GM18870 (cell line): ENCODE data around the gene SCAP.
"Not testable (repeated sequence)": the region's sequence is repeated elsewhere in the genome, so short reads cannot be mapped to it uniquely, and the experiment has no call there.

ENCODE experiments used
- ATAC-seq: cut with Tn5 transposase; IDR thresholded peaks from one replicate; pipeline ENCODE4 v1.9.1; 2021; ENCODE audit warnings: moderate library complexity; ENCODE audit not compliant: unreplicated experiment

Gene SCAP

DNA sequence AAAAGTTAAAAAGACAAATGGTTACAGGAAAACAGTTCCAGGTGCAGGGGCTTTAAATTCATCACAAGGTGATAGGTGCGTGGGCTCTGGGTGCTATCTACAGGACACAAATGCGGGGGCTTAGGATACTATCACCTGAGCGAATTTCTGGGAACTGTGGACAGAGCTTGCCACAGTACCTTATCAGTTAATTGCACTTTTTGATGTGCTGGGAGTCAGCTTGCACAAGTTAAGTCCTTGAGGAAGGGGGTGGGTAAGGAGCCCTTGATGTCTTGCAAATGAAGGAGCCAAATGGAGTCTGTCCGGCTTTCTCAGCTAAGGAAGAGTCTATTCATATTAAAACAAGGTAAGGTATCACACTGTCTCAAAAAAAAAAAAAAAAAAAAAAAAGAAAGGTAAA is 6.0 kb upstream of the SCAP start:
- not testable (repeated sequence) for ATAC-seq

DNA sequence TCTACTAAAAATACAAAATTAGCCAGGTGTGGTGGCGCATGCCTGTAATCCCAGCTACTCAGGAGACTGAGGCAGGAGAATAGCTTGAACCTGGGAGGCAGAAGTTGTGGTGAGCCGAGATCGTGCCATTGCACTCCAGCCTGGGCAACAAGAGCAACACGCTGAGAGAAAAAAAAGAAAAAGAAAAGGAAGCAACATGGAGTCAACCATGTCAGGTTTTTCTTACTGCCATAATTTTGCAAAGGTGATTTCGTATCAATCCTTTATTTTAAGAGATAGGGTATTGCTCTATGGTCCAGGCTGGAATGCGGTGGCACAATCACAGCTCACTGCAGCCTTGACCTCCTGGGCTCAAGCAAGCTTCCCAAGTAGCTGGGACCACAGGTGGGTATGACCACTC is 4.5 kb upstream of the SCAP start:
- ATAC-seq: not testable (repeated sequence)

DNA sequence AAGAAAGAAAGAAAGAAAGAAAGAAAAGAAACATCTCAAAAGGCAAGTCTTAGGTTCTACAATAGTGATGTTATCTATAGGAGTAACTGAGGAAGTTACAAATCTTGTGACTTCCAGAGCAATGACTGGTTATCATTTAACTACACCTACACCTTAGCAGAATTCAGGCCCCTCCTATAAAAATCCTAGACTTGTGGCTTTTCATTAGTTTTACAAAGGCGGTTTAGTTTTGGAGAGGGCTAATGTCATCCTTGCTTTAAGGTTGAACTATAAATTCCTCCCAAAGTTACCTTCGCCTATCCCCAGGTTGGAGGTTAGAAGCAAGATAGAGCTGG is 4.1 kb upstream of the SCAP start:
- ATAC-seq: no peak

DNA sequence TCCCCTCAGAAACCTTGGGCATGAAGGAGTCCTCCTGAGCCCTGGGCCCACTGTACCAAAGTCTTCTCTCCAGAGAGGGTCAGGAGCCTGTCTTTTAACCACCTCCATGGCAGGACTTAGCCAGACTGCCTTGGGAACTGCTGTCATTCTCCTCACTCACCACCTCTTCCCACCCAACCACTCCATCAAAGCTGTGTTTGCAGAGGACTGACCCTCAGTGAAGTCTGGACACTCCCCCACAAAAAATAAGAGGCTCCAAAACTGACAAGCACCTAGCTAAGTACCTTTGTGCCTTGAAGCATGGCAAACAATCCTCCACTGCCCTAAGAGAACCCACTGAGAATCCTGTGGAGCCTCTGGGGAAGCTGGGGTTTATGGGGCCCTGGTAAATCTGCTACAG is 2.3 kb upstream of the SCAP start:
- no peak for ATAC-seq

DNA sequence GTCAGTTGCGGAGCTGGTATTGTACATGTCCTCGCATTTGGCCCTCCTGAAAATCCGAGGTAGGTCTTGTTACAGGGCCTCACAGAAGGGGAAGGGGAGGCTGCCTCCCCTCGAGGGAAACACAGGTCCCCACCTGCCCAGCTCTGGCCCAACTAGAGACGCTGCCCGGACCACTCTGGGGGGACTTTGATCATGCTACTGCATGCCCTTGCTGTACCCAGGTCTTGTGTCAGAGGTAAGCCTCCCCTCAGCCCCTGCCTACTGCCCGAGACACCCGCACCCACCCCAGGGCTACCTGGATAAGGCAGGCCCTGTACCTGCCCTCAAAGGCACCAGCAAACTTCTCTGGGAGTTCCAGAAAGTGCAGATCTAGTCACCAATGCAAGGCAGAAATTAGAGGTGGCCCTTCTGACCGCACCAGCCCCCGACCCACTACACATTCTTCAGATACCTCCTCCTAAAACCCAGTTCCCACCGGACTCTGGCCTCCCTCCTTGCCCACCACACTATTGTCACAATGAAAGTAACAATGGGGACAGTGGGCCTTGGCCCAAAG is 981 bp upstream of the SCAP start:
- ATAC-seq: no peak

DNA sequence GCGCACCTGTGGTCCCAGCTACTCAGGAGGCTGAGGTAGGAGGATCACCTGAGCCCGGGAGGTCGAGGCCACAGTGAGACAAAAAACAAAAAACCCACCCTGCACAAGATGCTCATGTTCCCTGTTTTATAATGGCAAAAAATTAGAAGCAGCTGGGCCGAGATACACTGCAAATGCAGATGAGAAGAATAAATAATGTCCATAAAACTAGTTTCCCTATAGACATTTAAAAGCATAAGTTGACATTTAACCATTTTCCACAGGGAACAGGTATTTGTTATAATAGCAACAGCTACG is 537 bp upstream of the SCAP start:
- no peak for ATAC-seq

DNA sequence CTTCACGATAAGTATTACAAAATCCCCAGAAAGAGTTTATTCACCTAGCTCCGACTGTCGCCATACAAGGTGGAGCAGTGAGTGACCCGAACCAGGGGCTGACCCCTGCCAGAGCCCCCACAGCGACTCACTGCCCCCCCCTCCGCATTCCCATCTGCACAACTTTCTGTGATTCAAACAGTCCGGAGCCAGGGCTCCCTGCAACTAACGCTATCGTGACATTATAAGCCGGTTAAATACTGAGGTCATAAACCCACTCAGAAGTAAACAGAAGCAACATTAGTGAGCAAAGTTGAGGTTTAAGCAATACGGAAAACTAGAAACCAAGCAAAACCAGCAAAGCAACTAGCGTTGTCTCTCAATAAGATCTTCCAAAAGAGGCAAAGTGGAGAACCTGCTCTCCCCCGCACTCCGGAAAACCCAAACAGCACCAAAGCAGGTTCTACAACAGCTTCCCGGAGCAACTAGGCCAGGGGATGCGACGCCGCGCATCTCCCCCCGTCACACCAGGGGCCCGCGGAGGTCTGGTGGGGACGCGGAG is 642 bp downstream of the SCAP start:
- peak; percentile 6 for ATAC-seq

DNA sequence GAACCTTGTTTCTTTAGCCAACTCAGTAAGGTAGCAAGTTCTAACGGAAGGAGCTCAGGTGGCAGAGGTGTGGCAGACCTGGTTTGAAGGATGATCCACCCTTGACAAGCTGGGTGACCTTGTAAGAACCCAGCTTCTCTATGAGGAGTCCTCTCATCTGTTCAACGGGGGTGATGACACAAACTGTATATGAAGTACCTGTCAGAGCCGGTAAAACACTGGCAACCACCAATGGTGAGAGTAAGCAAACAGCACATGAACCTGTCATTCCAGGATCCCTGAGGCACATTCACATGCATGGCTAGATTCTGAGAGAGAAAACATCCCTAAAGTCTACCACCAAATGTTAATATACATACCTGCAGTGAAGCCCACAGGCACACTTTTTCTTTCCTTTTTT is 2.4 kb downstream of the SCAP start:
- no peak for ATAC-seq

DNA sequence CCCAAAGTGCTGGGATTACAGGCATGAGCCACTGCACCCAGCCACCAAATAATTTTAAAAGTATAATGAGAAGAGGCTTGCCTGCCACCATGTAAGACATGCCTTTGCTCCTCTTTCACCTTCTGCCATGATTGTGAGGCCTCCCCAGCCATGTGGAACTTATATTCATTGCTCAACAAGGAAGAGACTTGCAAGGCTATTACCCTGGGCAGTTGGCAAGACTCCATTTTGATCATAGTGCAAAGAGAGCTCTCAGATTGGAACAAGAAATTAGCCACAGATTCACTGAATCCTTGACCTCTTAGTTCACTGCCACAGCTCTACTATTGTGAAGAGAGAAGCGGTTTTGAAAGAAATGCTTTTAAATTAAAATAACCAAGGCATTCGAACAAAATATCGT is 6.1 kb downstream of the SCAP start:
- no peak for ATAC-seq

DNA sequence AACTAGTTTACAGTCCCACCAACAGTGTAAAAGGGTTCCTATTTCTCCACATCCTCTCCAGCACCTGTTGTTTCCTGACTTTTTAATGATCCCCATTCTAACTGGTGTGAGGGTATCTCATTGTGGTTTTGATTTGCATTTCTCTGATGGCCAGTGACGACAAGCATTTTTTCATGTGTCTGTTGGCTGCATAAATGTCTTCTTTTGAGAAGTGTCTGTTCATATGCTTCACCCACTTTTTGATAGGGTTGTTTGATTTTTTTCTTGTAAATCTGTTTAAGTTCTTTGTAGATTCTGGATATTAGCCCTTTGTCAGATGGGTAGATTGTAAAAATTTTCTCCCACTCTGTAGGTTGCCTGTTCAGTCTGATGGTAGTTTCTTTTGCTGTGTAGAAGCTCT is 7.4 kb downstream of the SCAP start:
- ATAC-seq: not testable (repeated sequence)

DNA sequence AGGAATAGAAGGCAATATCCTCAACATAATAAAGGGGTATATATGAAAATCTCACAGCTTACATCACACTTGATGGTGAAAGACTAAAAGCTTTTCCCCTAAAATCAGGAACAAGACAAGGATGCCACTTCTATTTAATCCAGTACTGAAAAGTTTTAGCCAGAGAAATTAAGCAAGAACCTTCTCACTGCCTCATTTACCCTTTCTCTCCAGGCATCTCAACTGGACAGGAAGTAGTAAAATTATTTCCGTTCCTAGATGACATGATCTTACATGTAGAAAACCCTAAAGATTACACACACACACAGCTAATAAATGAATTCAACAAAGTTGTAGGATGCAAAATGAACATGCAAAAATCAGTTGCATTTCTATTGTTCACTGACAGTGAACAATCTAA is 11.2 kb downstream of the SCAP start:
- no peak for ATAC-seq

DNA sequence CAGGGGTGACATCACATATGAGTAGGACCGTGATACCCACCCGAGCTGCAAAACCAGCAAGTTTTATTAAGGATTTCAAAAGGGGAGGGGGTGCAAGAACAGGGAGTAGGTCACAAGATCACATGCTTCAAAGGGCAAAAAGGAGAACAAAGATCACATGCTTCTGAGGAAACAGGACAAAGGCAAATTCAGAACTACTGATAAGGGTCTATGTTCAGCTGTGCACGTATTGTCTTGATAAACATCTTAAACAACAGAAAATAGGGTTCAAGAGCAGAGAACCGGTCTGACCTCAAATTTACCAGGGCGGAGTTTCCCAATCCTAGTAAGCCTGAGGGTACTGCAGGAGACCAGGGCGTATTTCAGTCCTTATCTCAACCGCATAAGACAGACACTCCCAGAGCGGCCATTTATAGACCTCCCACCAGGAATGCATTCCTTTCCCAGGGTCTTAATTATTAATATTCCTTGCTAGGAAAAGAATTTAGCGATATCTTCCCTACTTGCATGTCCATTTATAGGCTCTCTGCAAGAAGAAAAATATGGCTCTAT is 16.1 kb downstream of the SCAP start:
- ATAC-seq: not testable (repeated sequence)

DNA sequence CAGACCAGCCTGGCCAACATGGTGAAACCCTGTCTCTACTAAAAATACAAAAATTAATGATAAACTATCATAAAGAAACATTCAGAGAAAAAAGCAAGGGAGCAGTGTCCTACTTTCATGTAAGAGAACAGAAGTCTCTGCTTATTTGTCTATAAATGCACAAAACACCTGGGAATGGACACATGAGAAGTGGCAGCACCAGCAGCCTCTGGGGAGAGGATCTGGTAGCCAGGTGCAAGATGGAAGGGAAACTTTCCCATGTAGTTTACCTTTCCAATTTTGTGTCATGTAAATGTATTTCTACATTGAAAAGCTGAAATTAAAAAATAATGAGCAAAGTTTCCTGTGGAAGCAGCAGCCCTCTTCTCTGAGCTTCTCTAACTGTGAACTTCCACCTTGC is 18.8 kb downstream of the SCAP start:
- ATAC-seq: no peak

DNA sequence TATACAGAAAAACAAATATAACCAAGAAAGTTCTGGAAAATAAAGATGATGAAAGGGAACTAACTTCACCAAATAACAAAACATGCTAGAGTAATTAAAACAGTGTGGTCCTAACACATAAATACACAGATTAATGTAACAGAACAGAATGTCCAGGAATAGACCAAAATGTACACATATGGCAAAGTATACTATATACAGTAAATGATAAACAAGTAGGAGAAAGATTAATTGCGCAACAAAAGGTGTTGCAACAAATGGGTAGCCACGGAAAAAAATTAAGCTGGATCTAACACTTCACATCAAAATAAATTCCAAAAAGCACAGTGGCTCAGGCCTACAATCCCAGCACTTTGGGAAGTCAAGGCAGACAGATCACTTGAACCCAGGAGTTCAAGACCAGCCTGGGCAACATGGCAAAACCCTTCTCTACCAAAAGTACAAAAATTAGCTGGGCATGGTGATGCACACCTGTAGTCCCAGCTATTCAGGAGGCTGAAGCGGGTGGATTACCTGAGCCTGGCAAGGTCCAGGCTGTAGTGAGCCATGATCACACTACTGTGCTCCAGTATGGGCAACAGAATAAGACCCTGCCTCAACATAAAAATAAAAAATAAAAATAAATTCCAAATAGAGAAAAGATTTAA is 19.8 kb downstream of the SCAP start:
- no peak for ATAC-seq

DNA sequence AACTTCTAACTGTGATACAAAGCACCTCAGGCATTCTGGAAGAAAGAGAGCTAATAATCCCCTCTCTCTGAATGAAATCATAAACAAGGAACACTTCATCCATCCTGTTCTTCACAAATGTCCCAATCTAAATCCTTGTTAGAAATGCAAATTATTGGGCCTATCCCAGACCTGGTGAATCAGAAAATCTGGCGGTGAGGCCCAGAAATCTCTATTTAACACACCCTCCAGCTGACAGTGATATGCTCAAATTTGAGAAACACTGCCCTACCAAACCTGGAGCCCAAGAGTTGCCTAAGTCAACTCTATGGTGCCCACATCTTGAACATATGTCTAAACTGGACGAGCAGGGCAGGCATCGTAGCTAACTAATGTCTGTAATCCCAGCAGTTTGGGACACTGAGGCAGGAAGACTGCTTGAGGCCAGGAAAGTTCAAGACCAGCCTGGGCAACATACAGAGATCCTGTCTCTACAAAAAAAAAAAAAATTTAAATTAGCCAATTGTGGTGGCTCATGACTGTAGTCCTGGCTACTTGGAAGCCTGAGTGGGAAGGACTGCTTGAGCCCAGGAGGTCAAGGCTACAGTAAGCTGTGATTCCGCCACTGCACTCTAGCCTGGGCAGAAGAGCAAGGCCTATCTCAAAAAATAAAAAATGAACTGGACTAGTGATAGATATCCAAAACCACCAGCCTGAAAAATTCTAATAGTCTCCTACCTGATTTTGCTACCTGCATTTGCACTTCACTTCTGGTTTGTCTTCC is 23.1 kb downstream of the SCAP start:
- ATAC-seq: no peak

DNA sequence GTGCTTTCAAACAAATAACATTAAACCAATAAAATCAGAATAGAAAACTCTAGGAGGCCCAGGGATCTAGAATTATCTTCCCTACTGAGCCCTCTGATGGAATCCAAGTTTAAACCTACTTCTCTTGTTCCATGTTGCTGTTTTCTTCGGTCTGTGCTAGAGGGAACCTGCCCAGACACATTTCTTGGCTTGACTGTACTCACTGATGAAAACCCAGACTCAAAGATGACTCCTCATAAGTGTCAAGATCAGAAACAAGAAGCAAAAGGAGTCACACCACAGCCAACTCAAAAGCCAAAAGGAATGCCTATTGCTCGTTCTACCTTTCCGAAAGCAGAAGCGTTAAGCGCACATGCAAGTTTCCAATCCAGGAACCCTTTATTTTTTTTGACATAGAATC is 31.6 kb downstream of the SCAP start:
- no peak for ATAC-seq

DNA sequence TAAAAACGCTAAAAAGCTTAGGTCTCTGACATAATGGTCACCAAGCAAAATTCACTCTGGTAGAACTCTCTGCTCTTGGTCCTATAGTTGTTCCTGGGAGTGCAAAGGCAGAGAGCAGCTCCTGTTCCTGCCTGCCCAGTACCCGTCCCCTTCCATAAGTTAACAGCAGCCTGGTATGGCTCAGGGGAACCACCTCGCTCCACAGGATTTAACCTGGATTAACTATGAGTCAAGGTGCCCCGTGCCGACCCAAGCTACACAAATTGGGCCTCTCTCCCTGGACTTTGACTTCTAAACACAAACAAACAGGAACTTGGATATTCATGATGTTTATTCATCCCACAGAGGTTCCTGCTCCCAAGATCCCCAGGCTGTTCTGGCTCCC is 32.1 kb downstream of the SCAP start:
- ATAC-seq: no peak

DNA sequence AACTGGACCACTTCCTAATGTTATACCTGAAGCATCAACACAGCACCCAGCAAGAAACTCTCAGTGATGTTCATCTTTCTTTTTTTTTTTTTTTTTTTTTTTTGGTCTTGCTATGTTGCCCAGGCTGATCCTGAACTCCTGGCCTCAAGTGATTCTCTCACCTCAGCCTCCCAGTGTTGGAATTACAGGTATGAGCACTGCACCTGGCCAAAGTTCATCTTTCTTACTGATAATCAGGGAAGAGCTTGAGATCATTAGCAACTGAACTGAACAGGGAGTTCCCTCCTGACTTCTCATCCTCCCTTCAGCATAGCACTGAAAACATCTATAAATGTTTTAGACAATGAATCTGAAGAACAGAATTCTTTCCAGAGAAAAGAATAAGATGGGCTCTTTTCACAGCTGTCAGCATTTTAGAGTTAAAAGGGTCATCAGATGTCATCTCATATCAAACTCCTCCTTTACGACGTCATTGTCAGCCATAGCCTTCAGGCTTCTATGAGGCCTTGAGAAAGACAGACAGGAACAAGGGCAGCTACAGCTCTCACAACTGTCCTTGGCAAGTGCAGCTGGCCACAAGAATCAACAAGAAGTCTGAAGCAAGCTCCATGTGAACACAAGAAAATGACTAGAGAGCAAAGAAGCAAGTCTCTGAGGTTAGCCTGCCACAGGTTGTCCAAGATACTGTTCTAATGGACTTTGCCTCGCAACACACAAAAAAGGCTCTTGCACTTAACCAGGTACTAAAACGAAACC is 33.8 kb downstream of the SCAP start:
- ATAC-seq: no peak

DNA sequence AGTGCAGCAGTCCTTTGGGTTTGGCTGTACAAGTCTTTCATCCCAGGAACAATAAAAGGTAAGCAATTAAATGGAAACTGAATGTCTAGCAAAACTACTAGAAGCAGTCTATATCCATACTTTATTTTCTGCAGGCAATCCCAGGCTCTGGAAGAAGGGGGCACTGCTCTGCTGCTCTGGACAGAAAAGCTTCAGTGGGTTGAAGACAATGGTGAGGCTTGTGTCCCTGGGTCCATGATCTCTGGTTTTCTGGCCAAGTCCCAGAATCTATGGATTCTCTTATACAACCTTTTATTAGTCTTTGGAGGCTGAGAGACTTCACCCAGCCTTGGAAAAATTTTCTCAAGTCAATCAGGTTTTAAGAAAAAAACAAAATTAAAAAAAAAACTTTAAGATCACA is 35.6 kb downstream of the SCAP start:
- ATAC-seq: no peak

DNA sequence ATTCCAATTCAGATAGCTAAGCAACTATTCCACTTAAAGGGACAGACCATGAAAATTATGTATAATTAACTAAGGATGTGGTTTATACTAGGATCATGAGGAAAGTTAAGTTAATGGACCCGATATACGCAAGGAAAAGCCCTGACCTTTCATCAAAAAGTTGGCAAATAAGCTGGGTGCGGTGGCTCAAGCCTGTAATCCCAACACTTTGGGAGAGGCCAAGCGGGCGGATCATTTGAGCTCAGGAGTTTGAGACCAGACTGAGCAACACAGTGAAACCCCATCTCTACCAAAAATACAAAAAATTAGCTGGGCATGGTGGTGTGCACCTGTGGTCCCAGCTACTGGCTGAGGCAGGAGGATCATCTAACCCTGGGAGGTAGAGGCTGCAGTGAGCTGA is 39.6 kb downstream of the SCAP start:
- no peak for ATAC-seq

DNA sequence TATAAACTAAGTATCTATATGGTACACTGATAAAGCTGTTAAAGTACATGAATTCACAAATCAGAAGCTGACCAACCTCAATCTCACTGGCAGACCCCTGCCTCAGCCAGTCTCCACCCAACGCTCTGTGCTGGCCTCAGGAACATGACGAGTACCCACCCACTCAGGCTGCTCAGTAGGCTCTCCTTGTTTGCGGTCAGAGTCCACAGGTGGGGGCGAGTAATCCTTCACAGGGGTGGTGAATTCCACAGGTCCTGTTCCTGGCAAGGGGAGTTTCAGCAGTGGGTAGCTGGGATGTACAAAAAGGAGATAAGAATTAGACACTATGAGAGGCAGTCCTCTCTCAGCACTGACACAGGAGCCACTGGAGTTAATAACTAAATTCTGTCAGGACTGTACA is 40.9 kb downstream of the SCAP start:
- ATAC-seq: no peak

DNA sequence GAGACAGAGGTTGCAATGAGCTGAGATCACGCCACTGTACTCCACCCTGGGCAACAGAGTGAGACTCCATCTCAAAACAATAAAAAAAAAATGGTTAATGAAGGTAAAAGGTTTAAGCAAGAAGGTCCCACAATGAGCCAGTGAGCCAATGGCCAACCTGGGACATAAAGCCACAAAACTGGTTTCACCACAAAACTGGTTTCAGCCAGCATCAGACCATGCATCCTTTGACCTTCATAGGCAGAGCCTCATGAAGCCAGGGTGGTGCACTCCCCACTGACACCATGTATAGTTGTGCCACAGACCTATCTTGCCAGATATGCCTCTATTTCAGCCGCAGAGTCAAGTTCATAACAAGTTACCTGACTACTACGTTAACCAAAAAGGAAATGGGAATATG is 41.9 kb downstream of the SCAP start:
- no peak for ATAC-seq
